Upper lobe of left lung (tissue), 6 donors: ENCODE data around the gene CCDC183. TPM values are rescaled to one million over a fixed set of nuclear protein-coding genes. Genes with fewer than 3 reads are reported as not detected.
A peak's percentile ranks its signal among the peaks of the same experiment; 100 is the strongest.

Experiments used
- ATAC-seq, 2 donors: fragments of 200-7000 bp; cut with Tn5 transposase; one replicate each; pipeline ENCODE4 v1.9.1; 2022; ENCODE audit warnings: mild to moderate bottlenecking in 2 of 2, moderate library complexity in 2 of 2; ENCODE audit not compliant: low FRiP score in 2 of 2
- DNase-seq, 2 donors: peaks; one replicate each; pipeline ENCODE4 v3.0.0-alpha.2; 2019 to 2020
- H3K27ac ChIP-seq, 4 donors: fragments of 200-600 bp; sonication (generic); one replicate each; pipeline ENCODE4 v1.5.1; 2016 to 2019
- H3K27me3 ChIP-seq, 4 donors: fragments of 200-600 bp; sonication (generic); one replicate each; pipeline ENCODE4 v1.5.1; 2017 to 2019
- H3K36me3 ChIP-seq, 4 donors: fragments of 200-600 bp; sonication (generic); one replicate each; pipeline ENCODE4 v1.5.1; 2016 to 2019
- H3K4me1 ChIP-seq, 4 donors: fragments of 200-600 bp; sonication (generic); one replicate each; pipeline ENCODE4 v1.5.1; 2018 to 2019
- H3K4me3 ChIP-seq, 4 donors: fragments of 200-600 bp; sonication (generic); one replicate each; pipeline ENCODE4 v1.5.1; 2017 to 2019; ENCODE audit warnings: mild to moderate bottlenecking in 2 of 4, moderate library complexity in 1 of 4
- H3K9me3 ChIP-seq, 4 donors: fragments of 200-600 bp; sonication (generic); one replicate each; pipeline ENCODE4 v1.5.1; 2018 to 2019
- CTCF ChIP-seq, 6 experiments: fragments of 450-650 bp in 4 of 6; fragments of 200-600 bp in 2 of 6; sonication (generic) in 2 of 6; IDR thresholded peaks; one replicate each; pipeline ENCODE4 v1.5.1; 2016 to 2019; ENCODE audit warnings: antibody characterized with exemption in 6 of 6
- EP300 ChIP-seq, 4 donors: sonication (generic); formaldehyde crosslinking; IDR thresholded peaks; one replicate each; pipeline ENCODE4 v1.5.1; 2017; ENCODE audit warnings: antibody characterized with exemption in 4 of 4, control low read depth in 2 of 4
- POLR2A ChIP-seq, 4 donors: fragments of 450-650 bp; IDR thresholded peaks; one replicate each; pipeline ENCODE4 v1.5.1; 2016 to 2017; ENCODE audit warnings: antibody characterized with exemption in 4 of 4, mild to moderate bottlenecking in 2 of 4
- POLR2AphosphoS5 ChIP-seq, 2 donors: sonication (generic); formaldehyde crosslinking; IDR thresholded peaks; one replicate each; pipeline ENCODE4 v1.5.1; 2017; ENCODE audit warnings: antibody characterized with exemption in 2 of 2
- WGBS, 2 donors: methylation state at CpG; one replicate each; pipeline ENCODE4 v1.1.5; 2017 to 2018; 5-methylcytosine and 5-hydroxymethylcytosine counted together
- total RNA-seq, 6 donors: library from RNA; depleted of rRNA in 4 of 6; stranded (reverse); fragments of >200 nt in 4 of 6; gene quantifications; one replicate each; pipeline versions ENCODE4 v1.1.0 to v1.2.1, GENCODE V29; 2016 to 2021
- donor health status: DM: no; HTN: no; CAD: no; lungs with moderate emphysema.
- donor health status: DM: no; HTN: yes; CAD: no; lungs with severe emphysema.

CCDC183 gene
- total RNA-seq, 6 donors from 2014 or later, result 1.9 to 130 (median 6.6) TPM

- Histone ChIP-seq H3K27me3 (no peaks in the 10 kb centered on the region), H3K36me3 (no peaks in the 10 kb centered on the region), H3K27ac (no peak overlapping the region), H3K4me3 (no peak overlapping the region), H3K4me1 (peaks cover 0 to 12% (median 2%) of the 10 kb centered on the region in 4 donors), H3K9me3 (no peaks in the 10 kb centered on the region)
- no peak for TF ChIP-seq CTCF (IDR thresholded peaks at IDR 0.05)
- TF ChIP-seq POLR2AphosphoS5 (IDR thresholded peaks at IDR 0.05), result no peak
- no peak for TF ChIP-seq POLR2A (IDR thresholded peaks at IDR 0.05)
- no peak for TF ChIP-seq EP300 (IDR thresholded peaks at IDR 0.05)
- DNase-seq (peak in 1 of 2 donors; percentile 53), ATAC-seq (no peak)
- WGBS, 2 donors, result 82% methylated on average over 9 to 17 of the region's 17 CpGs
Observed at GRCh38 chr9:136762221-136762691, 33.9 kb upstream of the CCDC183 start.

GRCh38 chr9:136762915-136763648, 33.1 kb upstream of the CCDC183 start:
- ATAC-seq (peak in 1 of 2 donors; percentile 34), DNase-seq (peak; percentile 38 to 87)
- 20 to 46% methylated on average over 15 to 36 of the region's 37 CpGs for WGBS, 2 donors
- peaks cover 0 to 11% (median 2%) of the 10 kb centered on the region in 4 donors for H3K4me1 ChIP-seq
- no peaks in the 10 kb centered on the region for H3K27me3 ChIP-seq
- no peaks in the 10 kb centered on the region for H3K36me3 ChIP-seq
- H3K9me3 ChIP-seq, result no peaks in the 10 kb centered on the region
- H3K27ac ChIP-seq, result no peak overlapping the region
- H3K4me3 ChIP-seq, result no peak overlapping the region
- TF ChIP-seq EP300 (IDR thresholded peaks at IDR 0.05) (no peak), CTCF (IDR thresholded peaks at IDR 0.05) (no peak), POLR2A (IDR thresholded peaks at IDR 0.05) (no peak)

- DNase-seq (peak in 1 of 2 donors; percentile 64), ATAC-seq (no peak)
- Histone ChIP-seq H3K4me1 (peaks cover 0 to 7% (median 2%) of the 10 kb centered on the region in 4 donors), H3K27me3 (no peaks in the 10 kb centered on the region), H3K36me3 (no peaks in the 10 kb centered on the region), H3K4me3 (no peak overlapping the region), H3K9me3 (no peaks in the 10 kb centered on the region), H3K27ac (no peak overlapping the region)
- no peak for TF ChIP-seq EP300 (IDR thresholded peaks at IDR 0.05)
- TF ChIP-seq POLR2A (IDR thresholded peaks at IDR 0.05), result no peak
- TF ChIP-seq POLR2AphosphoS5 (IDR thresholded peaks at IDR 0.05), result no peak
- no peak for TF ChIP-seq CTCF (IDR thresholded peaks at IDR 0.05)
- WGBS, 2 donors, result 94% methylated on average over 14 of the region's 14 CpGs; no CpG with 5 or more reads in 1 of the 2 donors
Observed at GRCh38 chr9:136763649-136764035, 32.5 kb upstream of the CCDC183 start.

- Histone ChIP-seq H3K27ac (no peak within 1 kb of the TSS), H3K36me3 (no peaks in the 10 kb centered on the region), H3K9me3 (no peaks in the 10 kb centered on the region), H3K4me3 (no peak within 1 kb of the TSS), H3K4me1 (peaks cover 0 to 7% (median 2%) of the 10 kb centered on the region in 4 donors), H3K27me3 (no peaks in the 10 kb centered on the region)
- DNase-seq (peak in 1 of 2 donors; percentile 32), ATAC-seq (no peak)
- WGBS, 2 donors, result 52 to 81% methylated on average over 7 to 14 of the region's 14 CpGs
- no peak for TF ChIP-seq EP300 (IDR thresholded peaks at IDR 0.05)
- no peak for TF ChIP-seq POLR2AphosphoS5 (IDR thresholded peaks at IDR 0.05)
- no peak for TF ChIP-seq CTCF (IDR thresholded peaks at IDR 0.05)
Observed at GRCh38 chr9:136764301-136764891, 31.7 kb upstream of the CCDC183 start, which contains the start of gene LCN15. Gene LCN15, minus strand, starts transcription at chr9:136764518. Its CDS starts 30 bp downstream, at chr9:136764488.
